Breast epithelium (tissue), 3 donors: ENCODE results near the gene AKAP7.

Experiments
- POLR2AphosphoS5 ChIP-seq, 3 donors: sonication (generic); formaldehyde crosslinking; IDR thresholded peaks; one replicate each; pipeline ENCODE4 v1.6.1; 2017; ENCODE audit warnings: antibody characterized with exemption in 3 of 3
- TF ChIP-seq, protein P1 (sequence below), 3 donors: fragments of 450-650 bp; IDR thresholded peaks; one replicate each; pipeline ENCODE4 v1.5.1; 2016 to 2017; ENCODE audit warnings: antibody characterized with exemption in 3 of 3, mild to moderate bottlenecking in 3 of 3, moderate library complexity in 3 of 3

- TF ChIP-seq, protein P1, sequence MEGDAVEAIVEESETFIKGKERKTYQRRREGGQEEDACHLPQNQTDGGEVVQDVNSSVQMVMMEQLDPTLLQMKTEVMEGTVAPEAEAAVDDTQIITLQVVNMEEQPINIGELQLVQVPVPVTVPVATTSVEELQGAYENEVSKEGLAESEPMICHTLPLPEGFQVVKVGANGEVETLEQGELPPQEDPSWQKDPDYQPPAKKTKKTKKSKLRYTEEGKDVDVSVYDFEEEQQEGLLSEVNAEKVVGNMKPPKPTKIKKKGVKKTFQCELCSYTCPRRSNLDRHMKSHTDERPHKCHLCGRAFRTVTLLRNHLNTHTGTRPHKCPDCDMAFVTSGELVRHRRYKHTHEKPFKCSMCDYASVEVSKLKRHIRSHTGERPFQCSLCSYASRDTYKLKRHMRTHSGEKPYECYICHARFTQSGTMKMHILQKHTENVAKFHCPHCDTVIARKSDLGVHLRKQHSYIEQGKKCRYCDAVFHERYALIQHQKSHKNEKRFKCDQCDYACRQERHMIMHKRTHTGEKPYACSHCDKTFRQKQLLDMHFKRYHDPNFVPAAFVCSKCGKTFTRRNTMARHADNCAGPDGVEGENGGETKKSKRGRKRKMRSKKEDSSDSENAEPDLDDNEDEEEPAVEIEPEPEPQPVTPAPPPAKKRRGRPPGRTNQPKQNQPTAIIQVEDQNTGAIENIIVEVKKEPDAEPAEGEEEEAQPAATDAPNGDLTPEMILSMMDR (IDR thresholded peaks at IDR 0.05): no peak
- TF ChIP-seq POLR2AphosphoS5 (IDR thresholded peaks at IDR 0.05): no peak
These were observed 25.0 kb downstream of the AKAP7 start for GRCh38 chr6:131160254-131160758.
